Measurements from ENCODE around the gene TOMM34.

TOMM34 gene

DNA sequence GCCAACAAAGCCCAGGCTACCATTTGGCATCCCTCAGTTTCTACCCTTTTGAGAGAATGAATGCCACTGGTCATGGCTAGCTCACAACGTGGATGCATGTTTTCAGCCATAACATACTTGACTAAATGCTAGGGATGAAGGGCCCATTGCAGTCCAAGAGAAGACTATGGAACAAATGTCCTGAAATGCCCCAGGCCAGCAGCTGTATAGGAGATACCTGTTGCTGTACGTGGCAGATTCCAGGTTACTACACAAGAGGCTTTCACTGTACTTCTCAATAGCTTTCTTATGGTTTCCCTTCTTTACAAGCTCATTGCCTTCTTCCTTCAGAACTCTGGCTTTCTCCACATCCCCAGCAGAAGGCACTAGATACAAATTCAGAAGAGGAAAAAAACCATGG, 11.7 kb downstream of the TOMM34 start:
- Histone ChIP-seq H3F3A (ENCODE audit: low read depth) (no peaks in the 10 kb centered on the region), H3K4me1 (ENCODE audit: insufficient read depth, low read length, poor library complexity, severe bottlenecking) (no peaks in the 10 kb centered on the region), H3K4me3 (ENCODE audit: low read length, poor library complexity, severe bottlenecking) (no peak overlapping the region), H3K36me3 (ENCODE audit: insufficient read depth, low read length) (peaks cover 95% of the 10 kb centered on the region; the same call in 1 of the 2 replicates), H3K79me2 (ENCODE audit: insufficient read depth, low read length) (no peaks in the 10 kb centered on the region), H3K4me2 (ENCODE audit: low read depth, low read length, poor library complexity, severe bottlenecking) (no peak overlapping the region), H3K9me3 (ENCODE audit: insufficient read depth, low read depth, low read length) (no peaks in the 10 kb centered on the region), H2AFZ (ENCODE audit: low read length) (no peak overlapping the region), H3K9me2 (replicated peaks; ENCODE audit: low read depth, low read length) (no peaks in the 10 kb centered on the region), H3K27me3 (ENCODE audit: insufficient read depth, low read length, poor library complexity, severe bottlenecking) (no peaks in the 10 kb centered on the region), H3K9ac (ENCODE audit: low read depth, low read length, poor library complexity, severe bottlenecking) (no peak overlapping the region), H4K20me1 (ENCODE audit: insufficient read depth, low read length, poor library complexity, severe bottlenecking) (peaks cover 4% of the 10 kb centered on the region)
- TF ChIP-seq, protein P1, sequence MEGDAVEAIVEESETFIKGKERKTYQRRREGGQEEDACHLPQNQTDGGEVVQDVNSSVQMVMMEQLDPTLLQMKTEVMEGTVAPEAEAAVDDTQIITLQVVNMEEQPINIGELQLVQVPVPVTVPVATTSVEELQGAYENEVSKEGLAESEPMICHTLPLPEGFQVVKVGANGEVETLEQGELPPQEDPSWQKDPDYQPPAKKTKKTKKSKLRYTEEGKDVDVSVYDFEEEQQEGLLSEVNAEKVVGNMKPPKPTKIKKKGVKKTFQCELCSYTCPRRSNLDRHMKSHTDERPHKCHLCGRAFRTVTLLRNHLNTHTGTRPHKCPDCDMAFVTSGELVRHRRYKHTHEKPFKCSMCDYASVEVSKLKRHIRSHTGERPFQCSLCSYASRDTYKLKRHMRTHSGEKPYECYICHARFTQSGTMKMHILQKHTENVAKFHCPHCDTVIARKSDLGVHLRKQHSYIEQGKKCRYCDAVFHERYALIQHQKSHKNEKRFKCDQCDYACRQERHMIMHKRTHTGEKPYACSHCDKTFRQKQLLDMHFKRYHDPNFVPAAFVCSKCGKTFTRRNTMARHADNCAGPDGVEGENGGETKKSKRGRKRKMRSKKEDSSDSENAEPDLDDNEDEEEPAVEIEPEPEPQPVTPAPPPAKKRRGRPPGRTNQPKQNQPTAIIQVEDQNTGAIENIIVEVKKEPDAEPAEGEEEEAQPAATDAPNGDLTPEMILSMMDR (conservative IDR thresholded peaks at IDR 0.05; ENCODE audit: low read length): no peak
- no peak for TF ChIP-seq EZH2phosphoT487 (IDR thresholded peaks at IDR 0.05; ENCODE audit: borderline replicate concordance)

DNA sequence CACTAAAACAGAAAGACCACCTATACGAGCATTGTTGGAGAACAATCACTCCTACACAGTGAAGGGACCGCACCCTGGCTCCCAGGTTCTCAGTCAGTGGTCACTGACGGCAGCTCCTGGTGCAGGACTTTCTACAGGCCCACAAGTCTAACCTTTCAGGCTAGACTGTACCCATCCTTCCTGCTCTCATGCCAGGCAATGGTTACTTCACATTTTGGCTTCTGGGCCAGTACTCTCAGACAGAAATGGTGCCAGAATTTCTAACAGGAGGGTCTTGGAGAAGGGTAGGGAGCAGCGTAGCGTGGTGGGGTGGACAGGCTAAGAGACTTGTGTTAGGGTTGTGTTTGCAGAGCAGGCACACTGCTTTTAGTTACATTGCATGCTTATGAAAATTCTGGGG, 12.1 kb downstream of the TOMM34 start:
- H3K4me2 ChIP-seq (ENCODE audit: low read depth, low read length, poor library complexity, severe bottlenecking): no peak overlapping the region
- H4K20me1 ChIP-seq (ENCODE audit: insufficient read depth, low read length, poor library complexity, severe bottlenecking): peaks cover 4% of the 10 kb centered on the region
- no peak overlapping the region for H3K9ac ChIP-seq (ENCODE audit: low read depth, low read length, poor library complexity, severe bottlenecking)
- no peaks in the 10 kb centered on the region for H3K27me3 ChIP-seq (ENCODE audit: insufficient read depth, low read length, poor library complexity, severe bottlenecking)
- H3K36me3 ChIP-seq (ENCODE audit: insufficient read depth, low read length): peaks cover 95% of the 10 kb centered on the region; the same call in 1 of the 2 replicates
- H3K79me2 ChIP-seq (ENCODE audit: insufficient read depth, low read length): no peaks in the 10 kb centered on the region
- no peak overlapping the region for H2AFZ ChIP-seq (ENCODE audit: low read length)
- H3K9me3 ChIP-seq (ENCODE audit: insufficient read depth, low read depth, low read length): no peaks in the 10 kb centered on the region
- H3F3A ChIP-seq (ENCODE audit: low read depth): no peaks in the 10 kb centered on the region
- no peak overlapping the region for H3K4me3 ChIP-seq (ENCODE audit: low read length, poor library complexity, severe bottlenecking)
- TF ChIP-seq, protein P1 (conservative IDR thresholded peaks at IDR 0.05; ENCODE audit: low read length): no peak
- no peak for TF ChIP-seq EZH2phosphoT487 (IDR thresholded peaks at IDR 0.05; ENCODE audit: borderline replicate concordance)
- no peaks in the 10 kb centered on the region for H3K4me1 ChIP-seq (ENCODE audit: insufficient read depth, low read length, poor library complexity, severe bottlenecking)
- H3K9me2 ChIP-seq (replicated peaks; ENCODE audit: low read depth, low read length): no peaks in the 10 kb centered on the region

DNA sequence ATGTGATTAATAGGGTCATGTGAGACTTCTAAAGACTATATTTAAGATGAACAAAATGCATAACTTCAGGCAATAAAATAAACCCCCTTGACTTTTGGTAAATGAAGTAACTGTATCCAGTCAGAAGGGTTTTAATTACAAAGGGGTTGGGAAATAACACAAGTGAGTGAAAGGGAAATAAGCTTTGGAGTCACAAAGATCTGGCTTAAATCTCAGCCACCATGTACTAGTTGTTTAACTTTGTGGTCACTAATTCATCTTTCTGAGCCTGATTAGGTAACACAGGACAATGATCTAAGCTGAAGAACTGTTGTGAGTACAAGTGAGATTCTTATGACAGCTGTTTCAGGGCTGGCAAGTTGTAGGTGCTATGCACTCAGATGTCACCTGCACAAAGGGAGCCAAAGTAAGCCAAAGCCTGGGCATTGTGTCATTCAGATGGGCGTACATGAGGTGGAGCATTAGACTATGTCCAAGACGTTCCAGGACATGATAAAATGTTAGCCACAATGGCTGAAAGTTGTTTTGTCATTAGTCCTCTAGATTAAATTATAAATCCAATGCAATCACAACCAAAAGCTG, 13.8 kb downstream of the TOMM34 start:
- no peaks in the 10 kb centered on the region for H3K4me1 ChIP-seq (ENCODE audit: insufficient read depth, low read length, poor library complexity, severe bottlenecking)
- H3K9me3 ChIP-seq (ENCODE audit: insufficient read depth, low read depth, low read length): no peaks in the 10 kb centered on the region
- H3K36me3 ChIP-seq (ENCODE audit: insufficient read depth, low read length): peaks cover 95% of the 10 kb centered on the region; the same call in 1 of the 2 replicates
- H4K20me1 ChIP-seq (ENCODE audit: insufficient read depth, low read length, poor library complexity, severe bottlenecking): no peaks in the 10 kb centered on the region
- no peak overlapping the region for H2AFZ ChIP-seq (ENCODE audit: low read length)
- no peaks in the 10 kb centered on the region for H3K27me3 ChIP-seq (ENCODE audit: insufficient read depth, low read length, poor library complexity, severe bottlenecking)
- no peak overlapping the region for H3K4me2 ChIP-seq (ENCODE audit: low read depth, low read length, poor library complexity, severe bottlenecking)
- no peaks in the 10 kb centered on the region for H3F3A ChIP-seq (ENCODE audit: low read depth)
- H3K79me2 ChIP-seq (ENCODE audit: insufficient read depth, low read length): no peaks in the 10 kb centered on the region
- no peaks in the 10 kb centered on the region for H3K9me2 ChIP-seq (replicated peaks; ENCODE audit: low read depth, low read length)
- no peak overlapping the region for H3K9ac ChIP-seq (ENCODE audit: low read depth, low read length, poor library complexity, severe bottlenecking)
- TF ChIP-seq EZH2phosphoT487 (IDR thresholded peaks at IDR 0.05; ENCODE audit: borderline replicate concordance): no peak
- TF ChIP-seq, protein P1 (conservative IDR thresholded peaks at IDR 0.05; ENCODE audit: low read length): no peak
- H3K4me3 ChIP-seq (ENCODE audit: low read length, poor library complexity, severe bottlenecking): no peak overlapping the region

All from Loucy (cell line).